ENCODE data around the gene PGAM2. TPM values are rescaled to one million over a fixed set of nuclear protein-coding genes. Genes with fewer than 3 reads are reported as not detected.

PGAM2 gene
- total and polyA plus RNA-seq, 2 of the 4 experiments (the other 2 are of a cell fraction), result not detected

DNA sequence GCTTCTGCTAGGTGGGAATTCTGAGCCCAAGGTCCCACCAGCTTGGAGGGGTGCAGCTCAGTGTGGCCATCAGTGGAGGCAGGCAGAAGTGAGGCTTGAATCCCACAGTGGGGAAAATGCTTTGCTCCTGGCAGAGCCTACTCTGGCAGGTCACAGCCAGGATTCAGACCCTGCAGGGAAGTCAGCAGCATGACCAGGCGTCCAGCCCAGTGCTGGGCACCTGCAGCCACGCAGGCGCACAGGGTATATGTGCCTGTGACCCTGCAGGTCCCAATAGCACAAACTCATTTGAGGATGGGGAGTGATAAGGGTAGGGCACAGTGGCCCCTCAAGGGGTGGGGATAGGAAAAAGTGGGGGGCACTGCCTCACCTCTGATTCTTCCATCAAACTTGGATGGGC lies 30.4 kb upstream of the PGAM2 start:
- dilution Hi-C loops (cut with HindIII; ENCODE audit: low sequenced_read_pairs, unreplicated experiment) (no loop called here), intact Hi-C loops (cut with micrococcal nuclease) (no loop called here), in situ Hi-C loops (cut with MboI; ENCODE audit: low sequenced_read_pairs) (no loop called here)
- Histone ChIP-seq H4K8ac (ENCODE audit: low read depth in 2 of 2, low read length in 2 of 2) (no peak overlapping the region), H2AK5ac (ENCODE audit: low read depth, low read length) (no peak overlapping the region), H2AK9ac (replicated peaks; ENCODE audit: low read depth, low read length, poor library complexity) (no peak overlapping the region), H3K4me1 (ENCODE audit: control insufficient read depth, insufficient read depth, low read length) (peaks cover 12% of the 10 kb centered on the region), H2BK20ac (ENCODE audit: low read depth, low read length) (no peak overlapping the region), H3K27ac (ENCODE audit: insufficient read depth, low read length) (no peak overlapping the region), H3K79me1 (ENCODE audit: low read depth in 1 of 2, low read length in 2 of 2) (no peaks in the 10 kb centered on the region), H3K9me3 (ENCODE audit: control insufficient read depth, insufficient read depth, low read length) (no peaks in the 10 kb centered on the region), H2AFZ (replicated peaks; ENCODE audit: low read length, poor library complexity) (no peak overlapping the region), H2BK15ac (ENCODE audit: low read depth, low read length) (no peak overlapping the region), H4K5ac (ENCODE audit: low read depth, low read length) (no peak overlapping the region), H4K20me1 (ENCODE audit: insufficient read depth, low read length) (no peaks in the 10 kb centered on the region), H3K9me1 (ENCODE audit: insufficient read depth, low read length) (peaks cover 7% of the 10 kb centered on the region; the same call in 1 of the 2 replicates), H3K14ac (replicated peaks; ENCODE audit: low read depth, low read length) (no peak overlapping the region), H3K4ac (ENCODE audit: low read depth, low read length) (no peak overlapping the region), H2BK120ac (ENCODE audit: low read depth, low read length) (no peak overlapping the region), H3K4me2 (ENCODE audit: low read depth, low read length) (no peak overlapping the region), H4K91ac (ENCODE audit: insufficient read depth, low read depth, low read length) (no peak overlapping the region), H3K4me3 (ENCODE audit: insufficient read depth, low read depth, low read length) (no peak overlapping the region), H2BK5ac (ENCODE audit: low read depth, low read length, poor library complexity, severe bottlenecking) (no peak overlapping the region), H3K56ac (ENCODE audit: extremely low read depth, insufficient read depth, low read length) (no peak overlapping the region), H3K27me3 (ENCODE audit: control insufficient read depth, insufficient read depth, low read length) (no peaks in the 10 kb centered on the region), H3K9ac (ENCODE audit: low read depth, low read length) (no peak overlapping the region), H3K23ac (ENCODE audit: low read depth, low read length) (no peak overlapping the region), H3K18ac (ENCODE audit: low read depth, low read length) (no peak overlapping the region), H3K36me3 (ENCODE audit: control insufficient read depth, insufficient read depth, low read length) (no peaks in the 10 kb centered on the region)
- WGBS, 2 experiments (ENCODE audit: extremely low coverage in 2 of 2, insufficient read length in 1 of 2), result no CpG with 5 or more reads among the region's 3 CpGs
- BruUV-seq (replicated peaks), result no TSS peak
- DNase-seq (no peak), ATAC-seq (ENCODE audit: low read depth) (no peak)
- TF ChIP-seq POLR2A (IDR thresholded peaks at IDR 0.05; ENCODE audit: low read depth, low read length), result no peak
- TF ChIP-seq RCOR1 (IDR thresholded peaks at IDR 0.05; ENCODE audit: insufficient replicate concordance, low read length), result no peak
- no peak for TF ChIP-seq MXI1 (IDR thresholded peaks at IDR 0.05; ENCODE audit: borderline replicate concordance, low read depth, low read length)
- TF ChIP-seq CEBPB (IDR thresholded peaks at IDR 0.05; ENCODE audit: low read depth, low read length), result no peak
- no peak for TF ChIP-seq SMC3 (IDR thresholded peaks at IDR 0.05; ENCODE audit: low read depth, low read length)
- TF ChIP-seq MAFK (IDR thresholded peaks at IDR 0.05; ENCODE audit: low read depth, low read length), result no peak
- TF ChIP-seq ELK1 (IDR thresholded peaks at IDR 0.05; ENCODE audit: borderline replicate concordance, low read depth, low read length), result no peak
- TF ChIP-seq RAD21 (IDR thresholded peaks at IDR 0.05; ENCODE audit: low read length), result no peak
- no peak for TF ChIP-seq USF2 (IDR thresholded peaks at IDR 0.05; ENCODE audit: low read depth, low read length)
- TF ChIP-seq CHD1 (IDR thresholded peaks at IDR 0.05; ENCODE audit: low read depth, low read length), result no peak
- TF ChIP-seq BHLHE40 (IDR thresholded peaks at IDR 0.05; ENCODE audit: low read depth, low read length), result no peak
- TF ChIP-seq MAZ (IDR thresholded peaks at IDR 0.05; ENCODE audit: borderline replicate concordance, low read depth, low read length), result no peak
- no peak for TF ChIP-seq CTCF (conservative IDR thresholded peaks at IDR 0.05; ENCODE audit: low read depth, low read length)
- TF ChIP-seq FOS (IDR thresholded peaks at IDR 0.05; ENCODE audit: low read depth, low read length), result no peak
- no peak for TF ChIP-seq RFX5 (IDR thresholded peaks at IDR 0.05; ENCODE audit: low read depth, low read length)
- POLR2A ChIA-PET (ENCODE audit: unreplicated experiment), result no interaction called here
- CTCF ChIA-PET, result no interaction called here
